HG03159 (cell line): ENCODE measurements around the gene NAIF1.
"Not testable (repeated sequence)": the region's sequence is repeated elsewhere in the genome, so short reads cannot be mapped to it uniquely, and the experiment has no call there.

Experiments
- ATAC-seq: cut with Tn5 transposase; IDR thresholded peaks from one replicate; pipeline ENCODE4 v1.9.1; 2021; ENCODE audit warnings: mild to moderate bottlenecking, moderate library complexity; ENCODE audit not compliant: unreplicated experiment

The NAIF1 gene

GRCh38 chr9:128062279-128062678 is 4.8 kb downstream of the NAIF1 start:
- ATAC-seq = no peak

DNA sequence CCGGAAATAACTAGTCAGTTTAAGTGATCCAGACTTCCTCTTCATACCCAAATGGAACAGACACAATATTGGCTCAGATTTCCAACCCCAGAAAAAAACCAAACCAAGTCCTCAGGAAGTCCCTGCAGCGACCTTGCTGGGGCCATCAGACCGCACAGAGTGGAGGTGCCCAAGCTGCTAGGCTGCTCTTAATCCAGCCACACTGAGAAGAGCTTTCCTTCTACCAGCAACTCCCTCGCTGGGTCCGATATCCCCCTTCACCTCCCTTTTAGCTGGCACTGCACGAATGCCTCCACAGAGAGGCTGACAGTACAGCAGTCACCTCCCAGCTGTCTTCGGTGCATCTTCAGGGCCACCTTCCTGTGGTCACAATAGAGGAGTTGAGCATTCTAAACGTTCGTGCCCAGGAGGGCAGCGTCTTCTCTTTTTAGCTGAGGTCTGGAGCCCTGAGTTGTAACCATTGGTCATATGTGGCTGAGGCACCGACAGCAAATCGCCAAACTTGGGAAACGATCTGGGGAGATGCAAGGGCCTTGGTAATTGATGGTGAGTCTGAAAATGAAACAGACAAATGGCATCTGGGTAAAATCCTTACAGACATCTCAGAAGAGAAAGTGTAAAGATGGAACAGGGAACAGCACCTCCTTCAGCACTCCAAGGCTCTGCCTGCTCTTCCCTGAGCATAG is 5.7 kb downstream of the NAIF1 start:
- ATAC-seq = no peak

DNA sequence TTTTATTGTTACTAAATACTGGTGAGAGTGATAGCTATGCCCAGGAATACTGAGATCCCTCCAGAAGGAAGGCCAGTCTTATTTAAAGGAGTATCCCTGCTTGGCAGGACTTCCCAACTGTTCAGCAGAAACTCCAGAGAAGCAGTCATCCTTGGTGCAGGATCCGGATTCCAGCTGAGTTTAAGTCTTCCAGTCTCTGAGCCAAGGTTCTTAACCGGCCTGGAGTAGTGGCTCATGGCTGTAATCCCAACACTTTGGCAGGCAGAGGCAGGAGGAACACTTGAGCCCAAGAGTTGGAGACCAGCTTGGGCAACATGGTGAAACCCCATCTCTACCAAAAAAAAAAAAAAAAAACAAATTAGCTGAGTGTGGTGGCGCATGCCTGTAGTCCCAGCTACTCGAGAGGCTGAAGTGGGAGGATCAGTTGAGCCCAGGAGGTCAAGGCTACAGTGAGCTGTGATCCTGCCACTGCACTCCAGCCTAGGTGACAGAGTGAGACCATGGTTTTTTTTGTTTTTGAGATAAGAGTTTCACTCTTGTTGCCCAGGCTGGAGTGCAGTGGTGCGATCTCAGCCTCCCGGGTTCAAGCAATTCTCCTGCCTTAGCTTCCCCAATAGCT is 7.6 kb downstream of the NAIF1 start:
- ATAC-seq = no peak

DNA sequence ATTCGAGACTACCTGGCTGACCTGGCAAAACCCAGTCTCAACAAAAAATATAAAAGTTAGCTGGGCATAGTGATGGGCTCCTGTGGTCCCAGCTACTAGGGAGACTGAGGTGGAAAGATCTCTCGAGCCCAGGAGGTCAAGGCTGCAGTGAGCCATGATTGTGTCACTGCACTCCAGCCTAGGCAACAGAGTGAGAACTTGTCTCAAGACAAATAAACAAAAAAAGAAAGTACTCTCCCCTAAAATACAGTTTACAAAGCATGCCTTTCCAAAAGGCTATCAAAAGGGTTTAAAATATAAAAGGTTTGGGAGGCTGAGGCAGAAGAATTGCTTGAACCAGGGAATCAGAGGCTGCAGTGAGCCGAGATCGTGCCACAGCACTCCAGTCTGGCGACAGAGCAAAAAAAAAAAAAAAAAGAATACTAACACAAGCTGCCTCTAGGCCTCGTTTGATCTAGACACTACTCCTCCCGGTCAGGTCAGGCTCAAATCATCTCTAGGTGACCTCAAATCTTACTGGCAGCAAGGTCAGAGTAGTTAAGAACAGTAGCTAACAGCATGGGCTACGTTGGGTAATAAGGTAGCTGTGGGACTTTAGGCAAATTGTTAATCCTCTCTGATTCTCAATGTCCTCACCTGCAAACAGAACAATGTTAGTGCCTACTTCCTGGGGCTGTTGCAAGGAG is 9.3 kb downstream of the NAIF1 start:
- no peak for ATAC-seq

DNA sequence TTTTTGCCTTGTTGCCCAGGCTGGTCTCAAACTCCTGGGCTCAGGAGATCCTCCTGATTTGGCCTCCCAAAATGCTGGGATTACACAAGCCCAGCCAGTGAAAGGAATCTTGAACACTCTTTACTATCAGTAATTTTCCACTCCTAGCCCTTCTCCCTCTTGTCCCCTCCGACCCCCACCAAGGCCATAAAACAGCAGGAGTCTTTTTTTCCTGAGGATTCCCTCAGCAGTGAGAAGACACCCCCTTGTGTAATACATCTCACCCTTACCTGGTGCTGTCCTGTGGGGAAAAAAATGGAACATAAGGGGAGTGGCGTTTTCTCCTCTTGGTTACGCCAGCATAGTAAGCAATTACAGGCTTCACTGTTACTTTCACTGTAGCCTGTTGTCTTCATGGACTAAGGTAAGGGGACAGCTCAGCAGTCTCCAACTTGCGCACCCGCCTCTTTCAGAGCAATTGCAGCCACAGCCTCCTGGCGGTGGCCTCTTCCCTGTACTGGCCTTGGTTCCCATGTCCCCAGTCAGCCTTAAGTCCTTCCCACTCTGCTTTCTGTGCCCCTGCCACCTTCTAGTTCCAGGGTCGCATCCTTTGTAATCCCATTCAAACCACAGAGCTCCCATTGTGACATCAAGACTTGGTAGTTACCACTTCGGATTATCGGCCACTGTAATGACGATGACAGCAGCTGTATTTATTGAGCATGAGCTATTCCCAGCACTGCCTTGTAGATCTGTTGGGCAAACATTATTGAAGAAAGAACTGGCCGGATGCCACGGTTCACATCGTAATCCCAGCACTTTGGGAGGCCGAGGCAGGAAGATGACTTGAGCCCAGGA is 10.0 kb downstream of the NAIF1 start:
- ATAC-seq = no peak

DNA sequence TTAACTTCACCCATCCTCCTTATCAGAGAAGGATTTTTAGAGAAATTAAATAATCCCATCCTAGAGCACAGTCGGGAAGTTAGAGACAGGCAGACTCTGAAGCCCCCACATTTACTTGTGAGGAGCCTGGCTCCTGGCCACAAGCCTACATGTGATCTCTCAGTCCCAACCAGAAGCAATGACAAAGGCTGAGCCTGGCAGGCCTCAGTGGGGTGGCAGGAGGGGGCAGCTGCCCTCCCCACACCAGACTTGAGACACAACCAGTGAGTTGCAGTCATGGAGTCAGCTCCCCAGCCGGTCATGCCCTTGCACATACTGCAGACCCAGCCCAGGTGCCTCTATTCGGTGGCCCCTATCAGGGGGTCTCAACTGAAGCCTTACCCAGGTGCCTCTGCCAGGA is 11.0 kb downstream of the NAIF1 start:
- ATAC-seq = no peak

- no peak for ATAC-seq
These were observed 11.6 kb downstream of the NAIF1 start for GRCh38 chr9:128055344-128056040.

- ATAC-seq = no peak
These were observed 13.0 kb downstream of the NAIF1 start for GRCh38 chr9:128054087-128054486.

DNA sequence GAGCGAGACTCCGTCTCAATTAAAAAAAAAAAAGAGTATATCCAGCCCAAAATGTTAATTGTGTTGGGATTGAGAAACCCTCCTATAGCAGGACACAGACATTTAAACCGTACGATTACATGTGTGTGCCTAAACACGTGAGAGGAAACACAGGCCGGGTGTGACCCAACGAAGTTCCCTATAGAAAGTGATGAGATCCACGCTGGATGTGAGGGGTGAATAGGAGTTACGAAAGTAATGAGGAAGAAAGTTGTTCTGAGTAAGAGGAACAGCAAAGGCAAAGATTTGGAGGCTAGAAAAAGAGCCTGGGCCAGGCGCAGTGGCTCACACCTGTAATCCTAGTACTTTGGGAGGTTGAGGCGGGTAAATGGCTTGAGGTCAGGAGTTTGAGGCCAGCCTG is 13.6 kb downstream of the NAIF1 start:
- ATAC-seq = no peak

DNA sequence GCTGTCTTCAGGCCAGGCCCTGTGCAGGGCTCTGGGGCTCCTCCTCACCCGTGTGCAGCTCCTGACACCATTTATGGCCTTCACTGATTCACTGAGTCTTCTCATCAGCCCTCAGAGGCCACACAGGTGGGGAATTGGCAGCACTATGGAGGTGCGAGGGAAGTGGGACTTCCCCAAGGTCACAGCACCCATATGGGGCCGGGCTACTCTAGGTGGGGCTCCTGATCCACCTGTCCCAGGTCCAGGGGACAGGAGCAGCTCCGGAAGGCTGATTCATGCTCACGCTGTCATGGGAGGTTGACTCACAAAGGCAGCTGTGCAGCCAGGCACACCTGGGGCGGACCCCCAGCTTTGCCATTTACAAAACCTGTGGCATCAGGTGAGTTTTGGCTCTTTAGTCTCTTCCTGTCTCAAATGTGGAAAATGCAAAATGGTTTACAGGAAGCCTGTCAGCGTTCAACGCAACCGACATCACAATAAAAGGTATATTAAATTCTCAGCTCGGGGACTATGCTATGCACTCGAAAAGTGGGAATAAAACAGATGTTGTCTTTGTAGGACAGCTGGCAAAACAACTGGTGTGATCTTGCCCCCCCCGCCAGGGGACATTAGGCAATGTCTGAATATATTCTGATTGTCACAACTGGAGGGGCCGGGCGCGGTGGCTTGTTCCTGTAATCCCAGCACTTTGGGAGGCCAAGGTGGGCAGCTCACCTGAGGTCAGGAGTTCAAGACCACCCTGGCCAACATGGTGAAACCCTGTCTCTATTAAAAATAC is 15.0 kb downstream of the NAIF1 start:
- ATAC-seq = no peak

- ATAC-seq = no peak
These were observed 17.3 kb downstream of the NAIF1 start for GRCh38 chr9:128049843-128050242.

DNA sequence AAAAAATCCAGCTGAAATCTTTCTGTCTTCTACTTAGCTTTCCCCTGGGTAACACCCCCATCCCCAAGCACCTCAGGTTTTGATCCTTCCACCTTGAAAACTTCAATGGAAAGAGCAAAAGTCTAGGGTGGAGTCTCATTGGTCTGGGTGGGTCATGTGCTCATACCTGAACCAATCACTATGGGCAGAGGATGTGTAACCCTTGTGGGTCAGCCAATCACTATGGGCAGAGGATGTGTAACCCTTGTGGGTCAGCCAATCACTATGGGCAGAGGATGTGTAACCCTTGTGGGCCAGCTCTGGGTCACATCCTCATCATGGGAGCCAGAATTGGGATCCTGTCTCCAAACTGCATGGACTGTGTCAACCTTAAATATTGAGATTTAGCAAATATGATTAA is 18.5 kb downstream of the NAIF1 start:
- no peak for ATAC-seq

GRCh38 chr9:128047231-128047630 is 19.9 kb downstream of the NAIF1 start:
- ATAC-seq = no peak

GRCh38 chr9:128045831-128046230 is 21.3 kb downstream of the NAIF1 start:
- ATAC-seq = no peak

DNA sequence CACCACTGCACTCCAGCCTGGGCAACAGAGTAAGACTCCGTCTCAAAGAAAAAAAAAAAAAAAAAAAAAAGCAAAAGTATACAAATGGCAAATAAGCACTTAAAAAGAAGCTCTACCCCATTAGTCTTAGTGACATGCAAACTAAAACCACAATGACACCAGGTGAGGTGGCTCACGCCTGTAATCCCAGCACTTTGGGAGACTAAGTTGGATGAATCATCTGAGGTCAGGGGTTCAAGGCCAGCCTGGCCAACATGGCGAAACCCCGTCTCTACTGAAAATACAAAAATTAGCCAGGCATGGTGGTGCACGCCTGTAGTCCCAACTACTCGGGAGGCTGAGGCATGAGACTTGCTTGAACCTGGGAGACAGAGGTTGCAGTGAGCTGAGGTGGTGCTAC is 21.7 kb downstream of the NAIF1 start:
- ATAC-seq = not testable (repeated sequence)

DNA sequence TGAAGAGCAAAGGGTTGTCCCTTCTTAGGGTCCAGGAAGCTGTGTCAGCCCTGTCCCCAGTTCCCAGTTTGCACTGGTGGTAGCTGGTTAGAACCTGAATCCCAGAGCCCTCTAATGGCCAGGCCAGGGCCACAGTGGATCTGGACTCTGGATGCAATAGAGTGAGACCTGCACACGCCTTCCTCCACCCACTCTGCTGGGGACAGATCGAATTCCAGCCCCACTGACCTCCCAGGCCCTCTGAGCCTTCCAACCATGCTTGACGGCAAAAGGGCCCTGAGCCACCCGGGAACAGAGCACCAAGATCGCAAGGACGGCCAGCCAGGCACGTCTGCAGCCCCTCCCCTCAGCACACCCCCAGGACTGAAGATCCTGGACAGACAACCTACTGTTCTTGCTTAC is 23.7 kb downstream of the NAIF1 start:
- no peak for ATAC-seq

- no peak for ATAC-seq
These were observed 25.1 kb downstream of the NAIF1 start for GRCh38 chr9:128042043-128042442.

GRCh38 chr9:128040783-128041182 is 26.3 kb downstream of the NAIF1 start:
- not testable (repeated sequence) for ATAC-seq

- not testable (repeated sequence) for ATAC-seq
These were observed 30.6 kb downstream of the NAIF1 start for GRCh38 chr9:128036522-128036921.
